BJ (cell line): ENCODE data around the gene BCORL1. TPM values are rescaled to one million over a fixed set of nuclear protein-coding genes. Genes with fewer than 3 reads are reported as not detected.

Experiments used
- CTCF ChIA-PET: fragments of 350-600 bp; formaldehyde crosslinking; extraction: SDS; loops from one replicate; lab custom pipeline; 2021; ENCODE audit warnings: antibody characterized with exemption, inconsistent platforms; lab: Yijun Ruan, JAX
- POLR2A ChIA-PET: fragments of 300-600 bp; sonication (Branson Sonifier 250); formaldehyde crosslinking; extraction: SDS; loops from one replicate; lab custom pipeline; 2021; ENCODE audit warnings: antibody characterized with exemption; lab: Charles Lee
- DNase-seq: peaks from one replicate; pipeline ENCODE4 v3.0.0-alpha.2; 2011; ENCODE audit warnings: low read depth
- H3K27me3 ChIP-seq: 2 replicates; pipeline ENCODE4 v1.6.0; 2011; ENCODE audit warnings: low read length; ENCODE audit not compliant: control insufficient read depth, insufficient read depth
- H3K36me3 ChIP-seq: 2 replicates; pipeline ENCODE4 v1.5.1; 2011; ENCODE audit warnings: low read length; ENCODE audit not compliant: control insufficient read depth, insufficient read depth
- H3K4me3 ChIP-seq: 2 replicates; pipeline ENCODE4 v1.5.1; 2011; ENCODE audit warnings: low read depth, mild to moderate bottlenecking, control low read depth, low read length
- polyA plus RNA-seq: library from polyadenylated mRNA; depleted of rRNA; stranded (reverse); fragments of >200 nt; gene quantifications from 2 replicates; pipeline ENCODE4 v1.2.3, GENCODE V29; 2011
- TF ChIP-seq, protein P1 (sequence below): IDR thresholded peaks from 2 replicates; pipeline ENCODE4 v1.5.1; 2011; ENCODE audit warnings: low read depth, mild to moderate bottlenecking, control low read depth, inconsistent platforms, low read length, moderate library complexity; ENCODE audit not compliant: insufficient read depth

BCORL1 gene
- polyA plus RNA-seq, 1 experiment, result 1.5 TPM

DNA sequence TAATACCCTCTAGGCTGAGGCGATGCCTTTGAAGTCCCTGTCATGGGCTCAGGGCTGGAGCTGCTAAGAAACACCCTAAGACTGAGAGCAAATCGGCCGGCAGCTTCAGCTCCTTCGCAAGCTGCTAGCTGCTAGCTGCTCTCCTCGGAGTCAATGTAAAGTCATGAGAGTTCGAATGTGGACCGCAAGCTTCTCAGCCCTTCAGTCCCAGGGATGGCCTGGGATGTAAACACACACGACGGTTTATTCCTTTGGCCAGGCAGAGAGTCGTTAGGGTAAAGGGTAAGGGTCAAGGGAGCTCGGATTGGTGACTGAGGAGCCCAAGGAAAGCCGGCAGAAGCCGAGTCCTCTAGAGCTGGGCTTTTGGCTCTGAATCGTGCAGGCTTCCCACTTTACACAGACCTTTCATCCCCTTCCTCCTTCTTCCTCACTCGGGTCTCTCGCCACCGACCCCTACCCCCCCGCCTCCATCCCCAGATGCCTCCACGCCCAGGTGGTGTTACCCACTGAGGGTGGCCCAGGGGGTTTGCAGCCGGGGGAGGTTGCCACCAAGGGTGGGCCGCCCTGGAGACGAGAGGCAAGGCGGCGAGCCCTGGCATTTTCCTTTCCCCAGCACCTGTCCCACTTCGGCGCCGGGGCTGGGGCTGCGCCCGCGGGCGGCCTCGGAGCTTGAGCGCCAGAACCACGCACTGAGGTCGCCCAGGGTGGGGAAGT lies 3.1 kb upstream of the BCORL1 start:
- Histone ChIP-seq H3K27me3 (no peaks in the 10 kb centered on the region), H3K36me3 (no peaks in the 10 kb centered on the region), H3K4me3 (no peak overlapping the region)
- POLR2A ChIA-PET, result no interaction called here
- CTCF ChIA-PET, result no interaction called here
- TF ChIP-seq, protein P1, sequence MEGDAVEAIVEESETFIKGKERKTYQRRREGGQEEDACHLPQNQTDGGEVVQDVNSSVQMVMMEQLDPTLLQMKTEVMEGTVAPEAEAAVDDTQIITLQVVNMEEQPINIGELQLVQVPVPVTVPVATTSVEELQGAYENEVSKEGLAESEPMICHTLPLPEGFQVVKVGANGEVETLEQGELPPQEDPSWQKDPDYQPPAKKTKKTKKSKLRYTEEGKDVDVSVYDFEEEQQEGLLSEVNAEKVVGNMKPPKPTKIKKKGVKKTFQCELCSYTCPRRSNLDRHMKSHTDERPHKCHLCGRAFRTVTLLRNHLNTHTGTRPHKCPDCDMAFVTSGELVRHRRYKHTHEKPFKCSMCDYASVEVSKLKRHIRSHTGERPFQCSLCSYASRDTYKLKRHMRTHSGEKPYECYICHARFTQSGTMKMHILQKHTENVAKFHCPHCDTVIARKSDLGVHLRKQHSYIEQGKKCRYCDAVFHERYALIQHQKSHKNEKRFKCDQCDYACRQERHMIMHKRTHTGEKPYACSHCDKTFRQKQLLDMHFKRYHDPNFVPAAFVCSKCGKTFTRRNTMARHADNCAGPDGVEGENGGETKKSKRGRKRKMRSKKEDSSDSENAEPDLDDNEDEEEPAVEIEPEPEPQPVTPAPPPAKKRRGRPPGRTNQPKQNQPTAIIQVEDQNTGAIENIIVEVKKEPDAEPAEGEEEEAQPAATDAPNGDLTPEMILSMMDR, result no peak
- DNase-seq, result no peak

DNA sequence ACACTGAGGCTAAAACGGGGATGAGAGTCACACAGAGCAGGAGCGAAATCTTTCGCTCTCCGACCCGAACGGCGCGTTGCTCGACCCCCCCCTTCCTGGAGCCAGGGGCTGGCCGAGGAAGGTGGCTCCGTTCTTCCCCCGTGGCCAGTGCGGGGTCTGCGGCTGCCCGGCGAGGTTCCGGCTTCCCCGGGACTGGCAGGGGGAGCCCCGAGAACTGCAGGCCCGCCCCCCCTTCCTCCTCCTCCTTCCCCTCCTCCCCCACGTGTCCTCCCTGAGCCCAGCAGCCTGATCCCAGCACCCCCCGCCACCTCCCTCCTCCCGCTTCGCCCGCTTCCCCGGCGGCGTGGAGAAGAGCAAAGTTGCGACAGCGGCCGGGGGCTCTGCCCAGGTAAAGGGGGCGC lies 2.4 kb upstream of the BCORL1 start:
- Histone ChIP-seq H3K36me3 (no peaks in the 10 kb centered on the region), H3K27me3 (no peaks in the 10 kb centered on the region), H3K4me3 (peak overlapping the region; percentile 48)
- ChIA-PET POLR2A (no interaction called here), CTCF (no interaction called here)
- DNase-seq, result no peak
- TF ChIP-seq, protein P1, result no peak

GRCh38 chrX:129980540-129981199 lies 1.8 kb upstream of the BCORL1 start:
- TF ChIP-seq, protein P1, result no peak
- ChIA-PET CTCF (no interaction called here), POLR2A (no interaction called here)
- H3K36me3 ChIP-seq, result no peaks in the 10 kb centered on the region
- peak overlapping the region; percentile 48 for H3K4me3 ChIP-seq
- no peaks in the 10 kb centered on the region for H3K27me3 ChIP-seq
- no peak for DNase-seq

GRCh38 chrX:129981200-129981553 lies 1.3 kb upstream of the BCORL1 start:
- H3K4me3 ChIP-seq, result peak overlapping the region; percentile 48
- no peak for DNase-seq
- no peaks in the 10 kb centered on the region for H3K27me3 ChIP-seq
- ChIA-PET POLR2A (no interaction called here), CTCF (no interaction called here)
- TF ChIP-seq, protein P1, result no peak
- no peaks in the 10 kb centered on the region for H3K36me3 ChIP-seq

DNA sequence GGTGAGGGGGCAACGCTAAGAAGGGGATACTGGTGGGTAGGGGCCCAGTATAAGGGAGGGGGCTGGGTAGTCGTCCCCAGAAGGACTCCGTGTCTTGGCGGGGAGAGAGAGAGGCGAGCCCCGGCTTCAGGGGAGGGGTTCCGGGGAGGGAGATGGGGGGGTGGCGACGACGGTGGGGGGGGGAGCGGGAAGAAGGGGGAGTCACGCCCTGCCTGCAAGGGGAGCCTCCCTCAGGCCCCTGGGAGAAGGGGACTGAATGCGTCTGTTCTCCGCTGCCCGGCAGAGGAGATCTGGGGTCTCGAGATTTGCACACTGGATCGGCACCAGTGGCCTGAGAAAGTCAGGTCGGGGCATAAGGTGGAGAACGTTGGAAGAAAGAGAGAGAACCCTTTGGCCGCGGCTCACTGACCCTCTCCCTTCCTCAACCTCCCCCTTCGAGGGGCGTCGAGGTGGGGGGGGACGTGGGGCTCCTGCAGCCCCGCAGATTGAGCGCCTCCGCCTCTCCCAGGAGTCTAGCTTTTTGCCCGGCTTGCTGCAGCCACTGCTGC lies 609 bp upstream of the BCORL1 start:
- Histone ChIP-seq H3K36me3 (no peaks in the 10 kb centered on the region), H3K4me3 (peak overlapping the region; percentile 48), H3K27me3 (no peaks in the 10 kb centered on the region)
- ChIA-PET CTCF (no interaction called here), POLR2A (no interaction called here)
- TF ChIP-seq, protein P1, result no peak
- no peak for DNase-seq
